Embryonic facial prominence (tissue), 1 donor: ENCODE results near the gene CLCA2.

Experiments used
- DNase-seq: peaks from one replicate; pipeline ENCODE4 v3.0.0-alpha.2; 2016; ENCODE audit errors: extremely low spot score

The CLCA2 gene, protein sequence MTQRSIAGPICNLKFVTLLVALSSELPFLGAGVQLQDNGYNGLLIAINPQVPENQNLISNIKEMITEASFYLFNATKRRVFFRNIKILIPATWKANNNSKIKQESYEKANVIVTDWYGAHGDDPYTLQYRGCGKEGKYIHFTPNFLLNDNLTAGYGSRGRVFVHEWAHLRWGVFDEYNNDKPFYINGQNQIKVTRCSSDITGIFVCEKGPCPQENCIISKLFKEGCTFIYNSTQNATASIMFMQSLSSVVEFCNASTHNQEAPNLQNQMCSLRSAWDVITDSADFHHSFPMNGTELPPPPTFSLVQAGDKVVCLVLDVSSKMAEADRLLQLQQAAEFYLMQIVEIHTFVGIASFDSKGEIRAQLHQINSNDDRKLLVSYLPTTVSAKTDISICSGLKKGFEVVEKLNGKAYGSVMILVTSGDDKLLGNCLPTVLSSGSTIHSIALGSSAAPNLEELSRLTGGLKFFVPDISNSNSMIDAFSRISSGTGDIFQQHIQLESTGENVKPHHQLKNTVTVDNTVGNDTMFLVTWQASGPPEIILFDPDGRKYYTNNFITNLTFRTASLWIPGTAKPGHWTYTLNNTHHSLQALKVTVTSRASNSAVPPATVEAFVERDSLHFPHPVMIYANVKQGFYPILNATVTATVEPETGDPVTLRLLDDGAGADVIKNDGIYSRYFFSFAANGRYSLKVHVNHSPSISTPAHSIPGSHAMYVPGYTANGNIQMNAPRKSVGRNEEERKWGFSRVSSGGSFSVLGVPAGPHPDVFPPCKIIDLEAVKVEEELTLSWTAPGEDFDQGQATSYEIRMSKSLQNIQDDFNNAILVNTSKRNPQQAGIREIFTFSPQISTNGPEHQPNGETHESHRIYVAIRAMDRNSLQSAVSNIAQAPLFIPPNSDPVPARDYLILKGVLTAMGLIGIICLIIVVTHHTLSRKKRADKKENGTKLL

DNA sequence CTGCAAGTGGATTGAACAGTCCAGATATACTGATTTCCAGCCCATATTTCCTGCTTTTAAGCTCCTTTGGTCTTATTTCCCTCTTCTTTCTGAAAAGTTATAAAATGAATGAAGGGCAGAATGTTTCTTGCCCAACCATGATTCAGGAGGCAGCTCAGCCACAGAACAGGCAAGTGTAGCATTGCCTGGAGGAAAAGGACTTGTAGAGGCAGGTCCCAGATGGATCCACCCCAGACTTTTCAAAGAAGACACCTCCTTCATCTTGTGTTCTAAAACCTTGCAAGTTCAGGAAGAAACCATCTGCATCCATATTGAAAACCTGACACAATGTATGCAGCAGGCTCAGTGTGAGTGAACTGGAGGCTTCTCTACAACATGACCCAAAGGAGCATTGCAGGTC lies at the start of gene CLCA2:
Gene CLCA2 (plus strand): TSS at position 299 of the 400 bp plus-strand sequence. CDS start 77 bp downstream, at position 376.
- no peak for DNase-seq

DNA sequence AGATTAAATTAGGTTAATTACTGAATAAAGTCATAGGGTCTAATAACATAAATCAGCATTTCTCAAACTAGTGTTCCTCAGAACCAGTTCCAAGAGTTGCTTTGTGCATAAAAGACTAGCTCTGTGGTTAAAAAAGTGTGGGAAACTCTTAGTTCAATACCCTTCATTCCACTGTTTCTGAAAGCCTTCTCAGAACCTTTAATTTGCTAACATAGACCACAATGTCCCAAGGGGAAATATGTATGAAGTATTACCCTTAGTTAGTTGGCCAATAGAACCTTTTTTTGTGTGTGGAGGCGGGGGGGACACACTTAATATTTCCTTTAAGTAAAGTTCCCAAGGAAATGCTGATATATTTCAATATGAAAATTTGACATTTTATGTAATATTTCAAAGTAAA lies 48.3 kb upstream of the CLCA2 start:
- DNase-seq: no peak

DNA sequence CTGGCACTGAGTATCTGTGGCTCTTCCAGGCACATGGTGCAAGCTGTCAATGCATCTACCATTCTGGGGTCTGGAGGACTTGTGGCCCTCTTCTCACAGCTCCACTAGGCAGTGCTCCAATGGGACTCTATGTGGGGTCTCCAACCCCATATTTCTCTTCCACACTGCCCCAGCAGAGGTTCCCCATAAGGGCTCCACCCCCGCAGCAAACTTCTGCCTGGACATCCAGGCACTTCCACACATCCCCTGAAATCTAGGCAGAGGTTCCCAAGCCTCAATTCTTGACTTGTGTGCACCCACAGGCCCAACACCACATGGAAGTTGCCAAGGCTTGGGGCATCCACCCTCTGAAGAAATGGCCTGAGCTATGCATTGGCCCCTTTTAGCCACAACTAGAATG lies 46.6 kb upstream of the CLCA2 start:
- DNase-seq: no peak

DNA sequence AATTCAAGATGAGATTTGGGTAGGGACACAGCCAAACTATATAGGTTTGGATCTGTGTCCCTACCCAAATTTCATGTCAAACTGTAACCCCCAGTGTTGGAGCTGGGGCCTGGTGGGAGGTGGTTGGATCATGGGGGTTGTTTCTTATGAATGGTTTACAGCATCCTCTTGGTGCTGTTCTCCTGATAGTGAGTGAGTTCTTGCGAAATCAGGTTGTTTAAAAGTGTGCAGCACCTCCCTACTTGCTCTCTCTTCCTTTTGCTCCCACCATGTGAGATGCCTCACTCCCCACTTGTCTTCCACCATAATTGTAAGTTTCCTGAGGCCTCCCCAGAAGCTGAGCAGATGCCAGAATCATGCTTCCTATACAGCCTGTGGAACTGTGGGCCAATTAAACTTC lies 45.2 kb upstream of the CLCA2 start:
- DNase-seq: no peak

DNA sequence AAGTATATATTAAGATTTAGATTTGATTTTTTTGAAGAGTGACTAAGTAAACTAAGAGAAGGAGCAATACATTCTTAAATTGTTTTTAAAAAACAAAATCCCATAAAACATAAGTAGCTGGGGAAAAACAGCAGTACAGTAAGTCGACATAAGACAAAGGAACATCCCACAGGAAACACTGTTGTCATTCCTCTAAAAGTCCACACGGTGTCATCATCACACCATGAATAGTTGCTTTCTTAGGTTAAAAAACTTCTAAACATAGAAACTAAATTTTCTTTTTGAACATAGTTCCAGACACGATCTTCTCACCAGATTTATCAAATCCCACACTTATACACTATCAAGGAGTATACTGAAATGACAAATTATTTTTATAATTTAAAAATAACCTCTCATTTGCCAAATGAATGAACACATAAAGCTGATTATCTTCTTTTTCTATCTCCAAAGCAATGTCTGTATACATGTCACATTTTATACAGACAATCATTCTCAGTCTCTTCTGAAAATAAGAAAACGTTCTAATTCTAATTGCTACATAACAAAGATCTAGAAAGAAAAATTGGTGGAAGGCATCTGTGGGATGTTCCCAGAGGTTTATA lies 43.6 kb upstream of the CLCA2 start:
- peak; percentile 70 for DNase-seq

DNA sequence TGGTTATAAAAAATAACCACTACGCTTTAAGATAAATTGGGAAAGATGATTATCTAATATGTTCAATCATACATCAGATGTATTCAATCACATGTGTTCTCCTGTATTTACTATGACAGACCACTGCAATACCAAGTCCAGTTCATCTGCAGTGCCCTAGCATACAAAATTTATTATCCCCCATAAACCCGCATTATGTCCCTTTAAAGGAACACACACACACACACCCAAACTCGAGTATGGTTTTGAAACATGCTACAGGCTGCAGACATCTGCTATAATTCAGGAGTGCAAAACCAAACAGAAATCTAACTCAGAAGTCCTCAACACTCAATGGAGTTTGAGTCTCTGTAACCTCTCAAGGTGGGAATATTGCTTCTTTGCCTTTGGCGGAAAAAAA lies 42.7 kb upstream of the CLCA2 start:
- no peak for DNase-seq

DNA sequence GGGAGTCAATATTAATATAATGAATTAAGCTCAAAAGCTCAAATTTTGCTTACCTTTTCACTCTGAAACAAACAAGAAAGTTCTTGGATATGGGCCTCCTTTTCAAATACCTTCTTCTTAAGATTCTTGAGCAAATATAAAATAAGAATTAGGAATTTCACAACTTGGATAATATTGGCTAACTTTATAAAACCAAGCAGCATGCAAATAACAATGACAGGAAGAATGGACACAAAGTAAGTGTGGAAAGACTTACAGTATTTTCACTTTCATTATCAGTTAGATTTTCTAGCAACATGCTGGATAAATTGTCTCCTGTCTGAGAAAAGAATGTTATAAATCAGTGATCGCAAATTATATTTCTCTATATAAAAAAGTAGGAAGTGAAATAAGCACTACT lies 41.1 kb upstream of the CLCA2 start:
- no peak for DNase-seq

DNA sequence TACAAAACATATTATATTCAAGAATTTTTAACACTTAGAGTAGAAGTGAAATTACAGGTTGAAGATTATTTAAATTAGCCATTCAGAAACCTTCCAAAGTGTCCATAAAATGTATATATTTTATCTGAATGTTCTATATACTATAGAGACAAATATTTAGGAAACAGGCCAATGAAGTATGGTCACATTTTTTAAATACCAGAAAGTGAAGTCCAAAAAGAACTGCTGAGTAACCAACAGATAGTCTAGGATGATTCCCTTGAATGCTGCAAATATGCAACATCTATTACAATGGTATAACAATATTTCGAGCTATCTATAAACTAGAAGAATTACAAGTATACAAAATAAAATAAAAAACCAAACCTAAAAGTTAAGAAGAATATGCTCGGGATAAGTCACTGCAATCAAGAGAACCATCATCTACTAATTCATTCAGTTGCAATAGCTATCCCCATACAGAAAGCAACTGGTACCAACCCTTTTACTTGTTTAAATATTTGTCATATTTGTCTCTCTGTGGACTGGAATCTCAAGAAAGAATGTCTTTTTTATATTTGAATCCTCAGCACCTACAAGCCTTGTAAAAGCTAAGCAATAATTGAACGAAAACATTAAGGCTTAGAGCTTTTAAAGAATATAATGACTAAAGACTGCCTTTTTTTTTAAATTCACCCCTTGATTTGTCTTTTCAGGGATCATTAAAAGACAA lies 35.9 kb upstream of the CLCA2 start:
- no peak for DNase-seq

DNA sequence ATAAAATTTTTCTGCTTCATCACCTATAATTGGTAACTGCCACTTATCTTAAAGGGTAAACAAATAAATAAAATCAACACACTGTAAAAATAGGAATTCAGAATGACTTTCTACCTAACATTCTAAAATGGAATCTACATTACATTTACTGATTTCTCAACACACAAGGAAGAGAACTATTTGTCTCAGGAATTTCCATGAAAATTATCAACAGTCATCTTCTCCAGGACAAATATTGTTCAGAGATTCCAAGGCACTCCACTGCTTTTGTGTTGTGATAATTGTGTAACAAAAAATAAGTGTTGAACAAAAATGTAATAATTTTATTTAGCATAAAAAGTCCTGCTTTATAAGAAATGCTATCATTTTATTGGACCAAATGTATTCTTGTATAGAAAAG lies 35.2 kb upstream of the CLCA2 start:
- DNase-seq: no peak

DNA sequence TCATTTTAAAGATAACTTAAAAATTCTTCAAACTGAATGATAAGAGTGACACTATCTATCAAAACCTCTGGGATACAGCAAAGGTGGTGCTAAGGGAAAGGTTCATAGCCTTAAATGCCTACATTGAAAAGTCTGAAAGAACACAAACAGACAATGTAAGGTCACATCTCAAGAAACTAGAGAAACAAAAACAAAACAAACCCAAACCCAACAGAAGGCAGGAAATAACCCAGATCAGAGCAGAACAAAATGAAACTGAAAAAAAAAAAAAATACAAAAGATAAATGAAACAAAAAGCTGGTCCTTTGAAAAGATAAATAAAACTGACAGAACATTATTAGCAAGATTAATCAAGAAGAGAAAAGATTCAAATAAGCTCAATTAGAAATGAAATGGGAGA lies 34.7 kb upstream of the CLCA2 start:
- no peak for DNase-seq

DNA sequence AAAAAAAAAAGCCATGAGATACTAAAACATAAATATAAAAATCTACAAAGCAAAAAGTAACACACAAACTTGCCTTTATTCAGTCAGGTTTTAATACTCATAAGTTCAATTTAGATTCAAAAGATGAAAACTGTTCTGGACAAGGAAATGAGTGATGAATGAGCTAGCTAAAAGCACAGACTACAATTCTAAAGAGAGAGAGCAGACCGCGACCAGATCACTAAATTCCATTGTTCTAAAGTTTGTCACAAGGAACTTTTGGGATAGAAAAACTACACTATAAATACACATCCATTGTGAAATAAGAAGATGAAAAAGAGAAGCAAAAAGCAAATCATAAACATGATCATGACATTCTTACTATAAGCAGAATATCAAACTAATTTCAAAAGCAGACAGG lies 29.6 kb upstream of the CLCA2 start:
- no peak for DNase-seq

DNA sequence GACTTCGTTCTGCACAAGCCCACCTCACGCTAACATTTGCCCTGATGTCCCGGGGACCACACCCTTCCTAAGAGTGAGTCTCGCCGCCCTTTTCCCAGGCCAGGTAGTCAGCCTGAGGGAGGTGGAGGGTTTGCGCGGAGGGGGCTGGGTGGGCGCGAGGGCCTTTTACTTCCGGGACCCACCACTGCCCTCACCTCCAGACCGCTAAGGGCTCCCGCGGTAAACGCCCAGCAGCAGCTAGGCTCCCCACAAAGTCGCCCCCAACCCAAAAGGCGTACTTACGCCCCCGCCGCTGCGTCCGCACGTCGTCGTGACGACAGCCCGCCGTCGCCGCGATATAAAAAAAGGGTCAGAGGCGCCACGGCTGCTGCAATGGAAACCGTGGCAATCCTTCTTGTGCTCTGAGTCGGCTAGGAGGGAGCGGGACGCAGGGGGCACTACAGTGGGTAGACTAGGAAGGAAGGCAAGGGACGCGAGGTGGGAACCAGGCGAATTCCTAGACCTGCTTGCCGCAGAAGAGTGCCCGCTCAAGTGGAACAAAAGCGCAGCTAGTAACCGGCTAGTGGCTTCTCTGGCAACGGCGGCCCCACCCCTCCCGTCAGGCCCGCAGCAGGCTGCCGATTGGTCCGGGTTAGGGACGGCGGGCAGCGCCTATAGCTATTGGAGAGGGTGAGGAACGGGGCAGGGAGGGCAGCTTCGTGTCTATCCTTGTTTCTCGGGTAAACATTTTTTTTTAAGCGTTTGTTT lies 28.0 kb upstream of the CLCA2 start, which contains the start of gene ODF2L:
Gene ODF2L (minus strand): TSS at position 573 of the 747 bp plus-strand sequence. CDS start 9,296 bp downstream, outside the sequence.
- peak; percentile 84 for DNase-seq

DNA sequence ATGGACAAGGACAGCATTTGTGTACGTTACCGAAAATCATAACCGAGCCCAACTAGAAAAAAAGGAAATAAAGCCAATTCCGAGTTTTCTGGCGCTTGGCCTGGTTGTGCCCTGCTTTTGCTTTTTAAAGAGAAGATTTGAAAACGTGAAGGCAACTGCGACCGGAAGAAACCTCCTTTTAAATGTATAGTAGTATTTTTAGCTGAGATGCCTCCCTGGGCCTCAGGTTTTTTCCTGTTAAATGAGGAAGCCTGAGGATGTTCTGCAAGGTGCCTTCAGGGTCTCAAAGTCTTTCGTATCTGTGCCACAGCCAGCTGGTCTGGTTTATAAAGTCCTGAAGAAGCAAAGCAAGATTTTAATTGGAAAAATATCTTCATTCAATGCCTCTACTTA lies 27.5 kb upstream of the CLCA2 start:
- peak; percentile 22 for DNase-seq

DNA sequence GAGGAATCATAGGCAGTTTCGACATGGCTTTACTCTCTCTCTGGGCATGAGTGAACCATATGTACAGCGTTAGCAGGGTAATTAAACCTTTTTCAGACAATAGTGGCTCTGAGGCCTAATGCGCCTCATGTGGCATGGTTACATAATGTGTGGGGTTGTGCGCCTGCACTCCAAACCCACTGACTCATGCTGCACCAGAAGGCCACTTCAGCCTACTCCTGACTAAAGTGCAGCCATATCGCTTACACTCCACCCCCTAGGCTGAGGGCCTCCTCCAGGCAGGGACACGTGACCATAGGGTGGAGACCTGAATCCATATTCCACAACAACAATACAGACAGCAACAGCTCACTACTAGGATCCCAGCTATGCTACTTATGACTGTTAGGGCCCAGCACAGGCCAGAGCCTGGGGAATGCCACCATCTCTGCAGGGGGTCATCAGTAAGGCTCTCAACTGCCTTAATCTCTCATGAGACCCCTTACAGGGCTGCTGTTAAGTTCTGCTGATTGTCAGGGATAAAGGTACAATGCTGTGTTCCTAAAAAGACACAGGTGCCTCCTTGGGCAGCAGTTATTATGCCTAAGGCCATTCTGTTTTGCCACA lies 14.5 kb upstream of the CLCA2 start:
- DNase-seq: no peak

DNA sequence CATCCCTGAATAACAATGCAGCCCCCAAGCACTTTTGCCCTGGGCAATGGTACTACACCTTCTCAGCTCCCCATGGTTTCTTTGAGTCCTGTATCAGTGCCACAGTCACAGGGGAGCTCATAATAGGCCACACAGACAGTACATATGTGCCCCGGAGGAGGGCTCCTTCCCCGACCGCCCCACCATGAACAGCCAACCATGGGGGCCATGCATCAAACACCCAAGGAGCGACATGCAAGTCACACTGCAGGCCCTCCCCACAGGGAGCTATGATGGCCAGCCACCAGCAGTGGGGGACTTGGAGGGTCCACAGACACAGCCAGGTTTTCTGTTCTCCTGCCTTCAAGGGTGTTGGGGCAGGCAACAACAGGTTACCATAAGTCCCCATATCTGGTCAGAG lies 13.1 kb upstream of the CLCA2 start:
- no peak for DNase-seq

DNA sequence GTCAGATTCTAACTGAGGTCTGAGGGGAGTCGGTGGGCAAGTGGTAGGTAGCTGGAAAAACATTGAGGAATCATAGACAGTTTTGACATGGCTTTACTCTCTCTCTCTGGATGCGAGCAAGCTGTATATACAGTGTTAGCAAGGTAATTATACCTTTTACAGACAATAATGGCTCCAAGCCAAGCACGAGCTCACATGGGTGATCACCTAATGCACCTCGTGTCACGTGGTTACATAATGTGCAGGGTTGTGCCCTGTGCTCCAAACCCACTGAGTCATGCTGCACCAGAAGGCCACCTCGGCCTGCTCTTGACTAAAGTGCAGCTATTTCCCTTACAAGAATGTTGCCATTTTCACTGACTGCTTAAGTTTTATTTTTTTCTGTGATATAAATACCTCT lies 7.6 kb upstream of the CLCA2 start:
- DNase-seq: no peak

DNA sequence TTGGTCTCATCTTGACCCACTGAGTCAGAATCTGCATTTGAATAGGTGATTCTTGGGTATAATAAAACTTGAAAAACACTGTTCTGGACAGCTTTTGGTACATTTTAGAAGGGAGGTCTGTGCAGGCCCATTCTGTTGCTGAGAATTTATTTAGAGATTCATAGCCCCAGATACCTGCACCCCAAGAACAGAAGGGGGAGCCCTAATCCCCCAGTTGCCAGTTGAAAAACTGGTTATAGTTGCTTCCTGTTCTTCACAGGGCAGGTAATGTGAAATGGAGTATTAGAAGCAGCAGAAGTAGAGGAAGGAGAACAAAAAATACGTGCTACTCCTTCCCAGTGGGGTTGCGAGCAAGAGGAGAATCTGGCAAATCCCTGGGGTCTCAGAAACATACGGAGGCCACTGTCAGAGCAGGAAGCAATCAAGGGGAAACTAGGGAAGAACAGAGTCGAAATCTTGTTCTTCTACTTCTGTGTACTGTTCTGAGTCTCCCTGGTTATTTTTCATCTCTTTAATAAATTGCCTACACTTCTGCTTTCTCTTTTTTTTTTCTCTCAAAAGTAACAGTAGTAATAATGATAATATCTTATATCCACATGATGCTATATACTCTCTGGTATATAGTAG lies 4.6 kb upstream of the CLCA2 start:
- no peak for DNase-seq

DNA sequence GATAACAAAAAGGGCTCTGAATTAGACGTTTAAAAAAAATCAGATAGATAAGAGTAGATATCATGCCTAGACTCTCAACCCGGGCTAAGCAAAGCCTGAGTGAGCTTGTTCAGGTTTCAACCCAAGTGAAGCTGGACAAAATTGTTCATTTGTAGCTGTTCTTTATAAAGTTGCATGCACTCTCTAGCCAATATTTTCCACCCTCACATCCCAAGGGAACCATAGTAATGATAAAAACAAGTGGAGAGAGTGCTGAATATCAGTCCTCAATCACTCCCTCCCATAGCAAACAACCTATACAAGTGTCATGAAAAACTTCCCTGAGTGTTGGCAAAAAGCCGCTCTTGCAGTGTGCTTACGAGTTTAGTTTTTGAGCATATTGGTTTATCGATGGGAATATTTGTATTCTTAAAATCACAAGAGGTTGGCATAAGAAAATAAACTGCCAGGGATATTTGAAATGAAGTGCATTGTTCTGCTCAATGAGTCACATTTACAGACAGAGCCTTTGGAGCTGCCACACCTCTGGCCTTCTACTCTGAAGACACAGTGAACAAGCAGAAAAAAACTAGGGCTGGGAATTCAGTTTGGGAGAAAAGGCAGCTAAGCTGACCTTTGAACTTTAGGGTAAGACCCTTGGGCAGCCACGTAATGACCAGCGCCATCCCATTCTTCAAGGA lies 2.2 kb upstream of the CLCA2 start:
- no peak for DNase-seq

DNA sequence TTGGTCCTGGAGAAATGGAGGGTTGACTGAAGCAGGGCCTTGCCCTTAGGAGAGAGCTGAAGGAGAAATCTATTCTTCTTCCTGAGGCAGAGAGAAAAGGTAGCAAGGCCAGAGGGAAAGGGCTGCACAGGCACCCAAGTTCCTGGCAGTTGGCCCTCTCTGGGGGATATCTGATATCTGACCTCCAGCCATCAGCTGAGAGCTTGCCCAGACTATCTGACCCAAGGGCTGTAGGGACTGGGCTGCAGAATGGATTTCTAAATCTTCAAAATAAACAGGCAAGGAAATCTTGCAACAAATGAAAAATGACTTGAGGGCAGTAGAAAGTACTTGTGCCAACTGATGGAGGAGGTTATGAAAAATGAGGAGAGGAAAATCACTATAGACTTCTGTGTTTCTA lies 498 bp upstream of the CLCA2 start:
- no peak for DNase-seq
